Islet of Langerhans (tissue), 1 donor: ENCODE measurements around the gene NPPB.
"Not testable (repeated sequence)": the region's sequence is repeated elsewhere in the genome, so short reads cannot be mapped to it uniquely, and the experiment has no call there.

ENCODE experiments used
- FAIRE-seq: peaks from one replicate; lab custom pipeline; 2011; peaks lifted over from hg19 to GRCh38; lab: Jason Lieb, UNC

Gene NPPB

GRCh38 chr1:11858613-11858967 lies at the start of gene NPPB:
TSS of gene NPPB (minus strand) at chr1:11858945. CDS start at chr1:11858833, 112 bp downstream.
- no peak for FAIRE-seq

- FAIRE-seq: no peak
Observed at GRCh38 chr1:11908095-11908675, 49.4 kb upstream of the NPPB start.

GRCh38 chr1:11907275-11908094 lies 48.7 kb upstream of the NPPB start:
- peak; percentile 89 for FAIRE-seq

GRCh38 chr1:11906870-11907269 lies 48.1 kb upstream of the NPPB start:
- no peak for FAIRE-seq

GRCh38 chr1:11904978-11905377 lies 46.2 kb upstream of the NPPB start:
- FAIRE-seq: no peak

GRCh38 chr1:11904156-11904555 lies 45.4 kb upstream of the NPPB start:
- not testable (repeated sequence) for FAIRE-seq

- FAIRE-seq: no peak
Observed at GRCh38 chr1:11903210-11903609, 44.5 kb upstream of the NPPB start.

- not testable (repeated sequence) for FAIRE-seq
Observed at GRCh38 chr1:11901446-11901845, 42.7 kb upstream of the NPPB start.

GRCh38 chr1:11898831-11899467 lies 40.2 kb upstream of the NPPB start:
- FAIRE-seq: no peak

GRCh38 chr1:11898086-11898785 lies 39.5 kb upstream of the NPPB start:
- no peak for FAIRE-seq

- not testable (repeated sequence) for FAIRE-seq
Observed at GRCh38 chr1:11894501-11894900, 35.8 kb upstream of the NPPB start.

GRCh38 chr1:11893907-11894251 lies 35.1 kb upstream of the NPPB start:
- FAIRE-seq: no peak

GRCh38 chr1:11891433-11892186 lies 32.9 kb upstream of the NPPB start:
- no peak for FAIRE-seq

- no peak for FAIRE-seq
Observed at GRCh38 chr1:11888877-11889208, 30.1 kb upstream of the NPPB start.

- FAIRE-seq: no peak
Observed at GRCh38 chr1:11888206-11888876, 29.6 kb upstream of the NPPB start.

GRCh38 chr1:11887666-11888007 lies 28.9 kb upstream of the NPPB start:
- FAIRE-seq: no peak

GRCh38 chr1:11886986-11887665 lies 28.4 kb upstream of the NPPB start:
- no peak for FAIRE-seq

GRCh38 chr1:11885916-11886315 lies 27.2 kb upstream of the NPPB start:
- FAIRE-seq: no peak

- no peak for FAIRE-seq
Observed at GRCh38 chr1:11882814-11883538, 24.2 kb upstream of the NPPB start.

GRCh38 chr1:11881749-11882441 lies 23.1 kb upstream of the NPPB start:
- no peak for FAIRE-seq
